ENCODE data around the gene INPP4B.

The INPP4B gene

DNA sequence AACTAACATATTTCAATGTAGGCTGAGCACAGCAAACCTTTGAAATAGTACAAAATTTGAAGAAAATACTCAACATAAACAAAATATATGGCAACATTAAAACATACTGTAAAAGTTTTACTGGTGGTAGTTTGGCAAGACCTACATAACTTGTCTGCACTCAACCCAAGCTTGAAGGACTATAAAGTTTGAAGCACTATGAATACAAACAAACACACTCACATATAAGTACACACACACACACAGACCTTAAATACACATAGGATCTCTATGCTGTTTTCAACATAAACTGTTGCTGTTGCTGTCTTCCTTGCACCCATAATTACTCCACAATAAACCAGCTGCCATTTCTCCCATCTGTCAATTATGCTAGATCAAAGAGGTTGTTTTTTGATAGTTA, 620.1 kb downstream of the INPP4B start:
- FAIRE-seq = no peak

DNA sequence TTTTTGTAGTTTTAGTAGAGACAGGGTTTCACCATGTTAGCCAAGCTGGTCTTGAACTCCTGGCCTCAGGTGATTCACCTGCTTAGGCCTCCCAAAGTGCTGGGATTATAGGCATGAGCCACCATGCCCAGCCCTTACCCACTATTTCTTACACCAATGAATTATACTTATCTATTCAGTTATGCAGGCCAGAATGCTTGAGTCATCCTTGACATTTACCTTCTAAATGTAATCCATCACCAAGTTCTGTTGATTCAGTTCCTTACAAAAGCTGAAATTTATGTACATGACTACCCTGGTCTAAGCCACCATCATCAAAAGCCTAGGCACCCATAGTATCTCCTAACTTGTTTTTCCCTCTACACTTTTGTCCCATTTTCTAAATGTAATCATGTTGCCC, 624.0 kb downstream of the INPP4B start:
- DNase-seq (ENCODE audit: insufficient read length, low spot score) (no peak), FAIRE-seq (no peak)
- no peak for TF ChIP-seq POLR2A (IDR thresholded peaks at IDR 0.05; ENCODE audit: low read depth, low read length)

More for the DNA sequence above, 620.1 kb downstream of the INPP4B start:
- TF ChIP-seq POLR2A (IDR thresholded peaks at IDR 0.05; ENCODE audit: low read depth, low read length) = no peak
- no peak for DNase-seq (ENCODE audit: insufficient read length, low spot score)

DNA sequence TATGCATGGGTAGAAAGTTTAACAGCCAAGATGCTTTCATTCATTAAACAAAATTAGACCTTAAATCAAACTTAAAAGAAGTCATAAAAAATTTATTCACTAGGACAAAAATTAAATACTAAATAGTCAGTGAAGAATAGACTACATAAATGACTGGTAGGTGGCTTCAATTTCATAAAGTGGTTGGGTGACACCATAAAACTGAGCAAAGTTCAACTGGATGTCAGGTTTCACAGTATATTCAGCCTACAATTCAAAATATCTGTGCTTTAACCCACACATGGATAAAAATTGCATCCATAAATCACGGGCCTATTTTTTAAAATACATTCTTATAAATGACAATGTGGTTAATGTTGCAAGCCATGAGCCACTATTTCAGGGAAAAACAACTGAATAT, 627.4 kb downstream of the INPP4B start:
- TF ChIP-seq POLR2A (IDR thresholded peaks at IDR 0.05; ENCODE audit: low read depth, low read length) = no peak
- no peak for DNase-seq (ENCODE audit: insufficient read length, low spot score)
- no peak for FAIRE-seq

- TF ChIP-seq POLR2A (IDR thresholded peaks at IDR 0.05; ENCODE audit: low read depth, low read length) = no peak
- FAIRE-seq = no peak
- no peak for DNase-seq (ENCODE audit: insufficient read length, low spot score)
Measured at GRCh38 chr4:142211444-142211843, 634.7 kb downstream of the INPP4B start.

DNA sequence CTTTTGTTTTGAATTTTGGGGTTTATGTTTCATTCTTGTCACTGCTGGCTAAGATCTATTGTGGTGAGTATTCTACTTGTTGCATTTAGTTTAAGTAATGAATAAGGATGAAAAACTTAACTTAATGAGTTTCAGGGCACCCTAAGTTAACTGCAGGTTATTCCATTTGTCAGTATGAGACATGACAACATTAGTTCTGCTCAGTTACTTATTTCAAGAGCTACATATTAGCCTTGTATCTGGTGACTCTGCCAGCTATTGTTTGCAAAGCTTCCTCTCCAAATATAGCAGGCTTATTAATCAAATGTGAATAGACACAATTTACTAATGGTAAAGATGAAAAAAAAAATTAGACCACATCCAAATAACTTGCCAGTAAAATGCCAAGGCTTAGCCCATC, 642.6 kb downstream of the INPP4B start:
- DNase-seq (ENCODE audit: insufficient read length, low spot score) = no peak
- no peak for FAIRE-seq
- no peak for TF ChIP-seq POLR2A (IDR thresholded peaks at IDR 0.05; ENCODE audit: low read depth, low read length)

DNA sequence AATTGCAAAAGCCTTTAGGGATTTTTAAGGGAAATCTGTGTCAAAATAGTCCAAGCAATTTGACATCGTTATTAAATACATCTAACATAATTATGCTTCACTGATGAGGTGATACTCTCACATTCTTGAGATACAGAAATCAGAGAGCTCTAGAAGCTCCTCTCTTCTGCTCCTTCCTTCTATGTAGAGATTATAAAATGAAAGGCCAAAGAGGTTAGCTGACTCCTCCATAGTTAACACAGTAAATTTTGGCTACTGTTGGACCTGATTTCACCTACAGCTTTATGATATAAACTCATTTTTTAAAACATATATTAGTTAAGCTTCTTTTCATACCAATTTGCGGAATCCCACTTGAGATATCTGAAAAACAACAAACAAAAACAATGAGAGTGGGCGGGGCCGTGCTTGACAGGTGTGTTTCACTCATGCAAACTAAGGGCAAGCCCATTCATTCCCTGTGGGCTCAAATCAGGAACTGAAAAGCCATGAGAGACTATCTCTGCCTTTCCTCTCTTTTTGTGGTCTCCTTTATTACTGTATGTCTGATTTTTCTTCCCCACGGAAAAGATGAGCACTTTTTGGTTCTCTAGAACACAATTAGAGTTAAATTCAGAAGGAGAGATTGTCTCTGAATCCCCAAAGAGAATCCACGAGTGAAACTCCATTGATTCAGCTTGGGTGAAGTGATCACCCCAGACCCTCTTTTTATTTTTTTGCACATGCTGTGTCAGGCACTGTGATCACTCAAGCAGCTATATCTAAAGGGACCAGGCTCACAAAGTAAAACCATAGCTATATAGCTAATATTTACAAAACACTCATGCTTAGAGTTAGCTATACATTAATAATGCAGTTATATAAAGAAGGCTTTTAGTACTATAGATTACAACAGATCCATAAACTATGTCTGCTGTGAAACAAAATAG, 643.4 kb downstream of the INPP4B start:
- FAIRE-seq = no peak
- no peak for DNase-seq (ENCODE audit: insufficient read length, low spot score)
- TF ChIP-seq POLR2A (IDR thresholded peaks at IDR 0.05; ENCODE audit: low read depth, low read length) = no peak

DNA sequence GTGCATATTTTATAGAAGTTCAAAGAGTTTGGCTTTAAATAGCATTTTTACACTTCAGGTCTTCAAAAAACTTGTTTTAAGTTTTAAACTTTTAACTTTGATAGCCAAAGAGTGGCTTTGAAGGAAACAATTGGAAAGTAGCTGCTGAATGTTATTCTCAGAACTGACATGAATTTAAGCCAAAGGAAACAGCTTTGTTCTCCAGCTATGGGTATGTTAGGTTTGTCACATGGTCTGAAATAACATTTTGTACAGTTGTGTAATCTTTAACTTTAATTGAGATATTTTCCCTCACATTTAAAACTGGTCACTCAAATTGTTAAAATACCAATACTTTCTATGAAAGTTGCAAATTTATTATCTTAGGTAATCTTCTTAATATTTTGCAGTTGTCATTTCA, 645.1 kb downstream of the INPP4B start:
- TF ChIP-seq POLR2A (IDR thresholded peaks at IDR 0.05; ENCODE audit: low read depth, low read length) = no peak
- FAIRE-seq (no peak), DNase-seq (ENCODE audit: insufficient read length, low spot score) (no peak)

- TF ChIP-seq POLR2A (IDR thresholded peaks at IDR 0.05; ENCODE audit: low read depth, low read length) = no peak
- FAIRE-seq (no peak), DNase-seq (ENCODE audit: insufficient read length, low spot score) (no peak)
Measured at GRCh38 chr4:142194905-142195304, 651.2 kb downstream of the INPP4B start.

GRCh38 chr4:142191901-142192300, 654.2 kb downstream of the INPP4B start:
- no peak for TF ChIP-seq POLR2A (IDR thresholded peaks at IDR 0.05; ENCODE audit: low read depth, low read length)
- no peak for FAIRE-seq
- no peak for DNase-seq (ENCODE audit: insufficient read length, low spot score)

GRCh38 chr4:142181021-142181420, 665.1 kb downstream of the INPP4B start:
- FAIRE-seq = no peak
- TF ChIP-seq POLR2A (IDR thresholded peaks at IDR 0.05; ENCODE audit: low read depth, low read length) = no peak
- no peak for DNase-seq (ENCODE audit: insufficient read length, low spot score)

DNA sequence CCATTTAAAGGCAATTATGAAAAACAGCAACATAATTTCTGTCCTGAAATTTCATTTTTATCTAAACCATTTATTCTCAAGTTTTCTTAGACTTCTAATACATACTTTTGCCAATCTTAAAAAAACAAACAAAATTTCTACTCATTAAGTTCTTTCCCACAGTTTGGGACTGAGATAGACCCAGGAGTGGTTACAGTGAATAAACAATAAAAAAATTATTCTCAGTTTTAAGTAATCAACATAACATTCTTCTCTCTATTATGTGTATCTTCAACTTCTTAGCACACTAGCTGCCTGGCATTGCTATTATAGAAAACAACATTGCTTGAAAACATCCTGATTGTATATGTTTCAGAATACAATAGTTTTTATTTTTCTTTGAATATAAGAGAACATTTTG, 676.9 kb downstream of the INPP4B start:
- no peak for TF ChIP-seq POLR2A (IDR thresholded peaks at IDR 0.05; ENCODE audit: low read depth, low read length)
- DNase-seq (ENCODE audit: insufficient read length, low spot score) = no peak
- no peak for FAIRE-seq

DNA sequence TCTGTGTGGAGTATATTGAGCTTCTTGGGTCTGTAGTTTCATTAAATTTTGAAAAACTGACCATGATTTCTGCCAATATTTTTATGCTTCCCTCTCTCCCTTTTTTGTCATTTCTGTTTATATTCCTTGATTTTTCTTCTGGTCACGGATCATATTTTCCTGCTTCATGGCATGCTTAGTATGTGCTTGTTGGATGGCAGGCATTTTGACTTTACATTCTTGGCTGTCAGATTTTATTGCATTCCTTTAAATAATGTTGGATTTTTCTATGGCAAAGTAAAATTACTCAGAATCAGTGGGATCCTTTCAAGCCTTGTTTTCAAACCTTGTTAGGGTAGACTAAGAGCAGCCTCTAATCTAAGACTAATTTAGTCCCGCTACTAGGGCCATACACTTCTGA, 677.9 kb downstream of the INPP4B start:
- FAIRE-seq = no peak
- TF ChIP-seq POLR2A (IDR thresholded peaks at IDR 0.05; ENCODE audit: low read depth, low read length) = no peak
- DNase-seq (ENCODE audit: insufficient read length, low spot score) = no peak

DNA sequence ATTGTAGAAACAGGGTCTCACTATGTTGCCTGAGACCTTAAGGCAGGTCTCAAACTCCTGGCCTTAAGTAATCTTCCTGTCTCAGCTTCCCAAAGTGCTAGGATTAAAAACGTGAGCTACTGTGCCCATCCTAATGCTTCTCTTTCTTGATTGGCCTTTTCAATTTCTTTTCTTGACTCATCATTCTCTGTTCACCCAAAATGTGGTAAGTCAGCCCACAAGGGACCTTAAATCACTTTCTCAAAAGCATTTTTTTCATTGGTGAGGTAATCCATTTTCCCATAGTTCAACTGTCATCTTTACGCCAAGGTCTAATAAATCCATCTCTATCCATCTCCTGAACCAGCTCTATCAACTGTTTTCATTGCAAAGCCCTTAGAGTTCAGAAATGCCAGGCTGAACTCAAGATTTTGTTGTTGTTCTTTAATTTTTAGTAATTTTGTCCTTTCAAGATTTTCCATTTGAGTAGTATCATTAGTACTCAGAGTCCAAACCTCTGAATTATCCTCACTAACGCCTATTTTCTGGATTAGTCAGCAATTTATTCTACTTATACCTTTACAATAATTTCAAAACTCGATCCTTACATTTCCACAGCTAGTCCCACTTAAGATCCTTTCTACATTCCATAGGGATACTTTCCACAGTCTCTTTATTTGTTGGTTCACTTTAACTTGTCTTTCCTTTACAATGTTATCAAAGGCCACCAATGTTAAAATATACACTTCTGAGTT, 681.2 kb downstream of the INPP4B start:
- FAIRE-seq = no peak

GRCh38 chr4:142161086-142161485, 685.0 kb downstream of the INPP4B start:
- TF ChIP-seq POLR2A (IDR thresholded peaks at IDR 0.05; ENCODE audit: low read depth, low read length) = no peak
- DNase-seq (ENCODE audit: insufficient read length, low spot score) (no peak), FAIRE-seq (no peak)

More for the DNA sequence above, 681.2 kb downstream of the INPP4B start:
- no peak for TF ChIP-seq POLR2A (IDR thresholded peaks at IDR 0.05; ENCODE audit: low read depth, low read length)
- DNase-seq (ENCODE audit: insufficient read length, low spot score) = no peak

DNA sequence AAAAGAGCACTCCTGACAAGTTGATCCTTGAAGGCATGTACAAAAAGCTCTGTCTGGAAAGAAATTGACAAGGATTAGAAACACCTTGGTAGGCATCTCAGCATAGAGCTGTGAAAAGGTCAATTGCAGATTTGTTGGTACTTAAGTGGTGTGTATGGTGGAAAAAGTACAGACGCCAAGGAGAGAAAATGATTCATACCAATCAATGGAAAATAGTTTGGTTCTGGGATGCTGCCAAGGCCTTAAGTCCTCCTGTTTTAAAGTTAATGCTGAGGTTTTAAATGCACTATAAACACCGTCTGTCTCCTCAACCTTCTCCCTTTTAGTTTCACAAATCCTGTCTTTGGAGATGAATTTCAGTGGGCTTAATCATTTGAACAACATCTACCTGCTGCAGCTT, 685.6 kb downstream of the INPP4B start:
- no peak for FAIRE-seq
- no peak for TF ChIP-seq POLR2A (IDR thresholded peaks at IDR 0.05; ENCODE audit: low read depth, low read length)
- no peak for DNase-seq (ENCODE audit: insufficient read length, low spot score)

Data from H54 (cell line).